Central memory CD4-positive, alpha-beta T cell (primary cell): ENCODE results near the gene SLC4A1.

ENCODE experiments used
- DNase-seq: peaks from one replicate; pipeline ENCODE4 v3.0.0; 2022

The SLC4A1 gene

DNA sequence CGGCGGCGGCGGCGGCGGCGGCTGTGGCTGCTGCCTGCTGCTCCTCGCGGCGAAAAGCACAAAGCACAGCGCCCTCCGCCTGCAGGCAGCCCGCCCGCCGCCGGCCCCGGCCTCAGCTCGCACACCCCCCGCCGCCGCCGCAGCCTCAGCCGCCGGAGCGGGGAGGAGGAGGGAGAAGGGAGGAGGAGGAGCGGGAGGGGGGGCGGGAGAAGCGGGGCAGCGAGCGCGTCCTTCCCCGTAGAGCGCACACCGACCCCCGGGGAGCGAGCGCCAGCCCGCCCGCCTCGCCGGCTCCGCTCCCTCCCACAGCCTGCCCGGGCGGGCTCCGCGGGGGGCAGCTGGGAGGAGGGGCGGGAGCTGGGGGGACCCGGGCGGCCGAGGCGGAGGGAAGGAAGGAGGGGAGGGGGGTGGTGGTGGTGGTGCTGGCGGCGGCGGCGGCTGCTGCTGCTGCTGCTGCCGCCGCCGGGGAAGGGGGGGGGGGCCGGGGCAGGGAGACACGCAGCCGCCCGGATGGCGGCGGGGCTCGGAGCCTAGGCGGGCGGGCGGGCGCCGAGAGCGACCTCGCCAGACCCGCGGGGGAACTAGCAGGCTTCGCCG lies 48.2 kb downstream of the SLC4A1 start, which contains the start of gene UBTF:
Gene UBTF, minus strand, starts transcription at position 60 of the 597 bp plus-strand sequence. CDS start 1,446 bp downstream, outside the sequence.
- DNase-seq: peak; percentile 77

DNA sequence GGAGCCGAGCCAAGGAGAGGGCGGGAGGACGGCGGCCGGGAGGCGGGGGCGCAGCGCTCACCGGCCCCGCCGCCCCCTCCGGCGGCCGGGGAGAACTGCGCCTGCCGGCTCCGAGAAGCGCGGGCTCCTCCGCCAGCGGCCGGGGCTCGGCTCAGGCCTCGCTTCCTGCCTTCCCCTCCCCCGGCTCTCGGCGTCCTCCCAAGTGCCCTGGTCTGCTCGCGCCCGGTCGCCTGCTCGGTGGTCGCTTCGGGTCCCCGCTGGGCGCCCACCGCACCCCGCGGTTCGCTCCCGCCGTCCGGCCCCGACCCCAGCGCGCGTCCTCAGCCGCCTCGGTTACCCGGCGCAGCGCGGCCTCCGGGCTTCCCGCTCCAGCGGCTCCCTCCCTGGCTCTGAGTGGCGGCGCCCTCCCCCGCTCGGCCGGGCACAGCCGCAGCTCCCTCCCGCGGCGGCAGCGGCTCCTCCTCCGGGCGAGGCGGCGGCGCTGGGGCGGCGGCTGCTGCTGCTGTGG lies 48.8 kb downstream of the SLC4A1 start:
- peak; percentile 76 for DNase-seq

DNA sequence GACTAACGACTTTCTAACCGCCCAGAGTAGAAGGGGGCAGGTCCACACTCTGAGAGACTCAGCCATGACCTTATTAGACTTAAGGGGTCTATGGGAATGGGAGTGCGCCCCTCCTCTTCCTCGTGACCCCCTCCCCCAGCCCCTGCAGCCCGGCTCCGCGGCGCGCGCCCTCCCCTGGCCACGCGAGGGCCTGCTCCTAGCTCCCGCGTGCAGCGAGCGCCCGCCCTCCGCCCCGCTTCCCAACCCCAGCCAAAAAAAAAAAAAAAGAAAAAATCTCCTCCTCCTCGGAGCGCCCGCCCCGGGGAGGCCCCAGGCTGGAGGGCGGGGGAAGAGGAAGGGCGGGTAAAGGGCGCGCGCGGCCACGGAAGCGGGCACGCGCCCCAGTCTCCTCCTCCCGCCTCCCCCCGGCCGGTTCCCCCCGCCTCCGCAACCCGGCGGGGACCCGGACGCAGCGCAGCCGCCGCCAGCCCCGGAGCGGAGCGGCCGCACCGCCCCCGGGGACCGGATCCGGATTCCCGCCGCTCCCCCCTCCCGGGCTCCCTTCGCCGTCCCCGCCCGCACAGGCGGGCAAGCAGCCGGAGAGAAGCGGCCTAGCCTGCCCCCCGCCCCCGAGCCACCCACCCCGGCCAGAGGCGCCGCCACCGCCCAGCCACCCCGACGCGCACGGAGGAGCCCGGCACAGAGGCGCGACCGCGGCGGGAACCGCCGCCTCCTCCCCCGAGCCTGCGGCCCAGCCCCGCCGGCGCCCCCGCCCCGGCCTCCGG lies 49.4 kb downstream of the SLC4A1 start:
- peak; percentile 90 for DNase-seq

DNA sequence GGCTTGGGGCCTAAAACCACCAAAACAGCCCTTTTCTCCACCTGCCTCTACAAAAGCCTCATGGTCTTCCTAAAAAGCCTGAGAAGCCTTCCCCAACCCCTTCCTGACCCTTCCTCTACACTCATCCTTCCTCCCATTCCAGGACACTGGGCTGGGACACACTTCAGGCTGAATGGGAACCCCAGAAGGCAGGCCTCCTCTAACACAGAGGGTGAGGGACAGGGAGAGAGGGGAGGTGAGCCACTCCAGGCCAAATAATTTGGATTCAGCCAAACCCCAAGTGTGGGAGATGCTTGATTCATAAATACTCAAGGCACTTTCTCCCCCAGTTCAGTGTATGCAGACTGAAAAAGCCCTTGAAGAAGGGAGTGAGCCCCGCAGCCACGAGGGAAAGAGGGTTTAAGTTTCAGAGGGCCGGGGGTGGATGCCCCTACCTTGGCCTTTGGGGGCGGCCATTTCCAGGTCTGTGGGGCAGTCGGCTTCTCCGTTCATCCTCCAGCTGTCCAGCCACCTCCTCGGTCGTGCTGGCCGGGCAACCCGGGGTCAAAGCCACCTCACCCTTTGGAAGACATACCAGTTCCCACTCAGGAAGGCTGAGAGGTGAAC lies 50.1 kb downstream of the SLC4A1 start:
- DNase-seq: no peak

DNA sequence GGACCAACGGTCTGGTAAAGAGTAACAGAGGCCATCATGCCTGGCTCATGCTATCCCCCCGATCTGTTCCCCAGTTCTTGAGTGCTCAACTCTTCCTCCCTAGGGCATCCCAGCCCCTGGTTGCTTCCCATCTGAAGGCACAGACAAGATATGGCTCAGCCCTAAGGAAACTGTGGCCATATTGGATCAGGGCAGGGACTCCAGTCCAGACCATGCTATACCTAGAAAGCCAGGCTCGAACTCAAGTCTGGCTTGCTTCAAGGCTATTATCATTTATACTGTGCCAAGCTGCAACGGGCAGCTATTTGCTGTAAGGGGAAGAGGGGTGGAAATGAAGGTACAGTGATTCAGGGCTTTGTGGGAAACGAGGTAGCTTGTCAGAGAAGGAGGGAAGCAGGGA lies 51.2 kb downstream of the SLC4A1 start:
- DNase-seq: no peak

DNA sequence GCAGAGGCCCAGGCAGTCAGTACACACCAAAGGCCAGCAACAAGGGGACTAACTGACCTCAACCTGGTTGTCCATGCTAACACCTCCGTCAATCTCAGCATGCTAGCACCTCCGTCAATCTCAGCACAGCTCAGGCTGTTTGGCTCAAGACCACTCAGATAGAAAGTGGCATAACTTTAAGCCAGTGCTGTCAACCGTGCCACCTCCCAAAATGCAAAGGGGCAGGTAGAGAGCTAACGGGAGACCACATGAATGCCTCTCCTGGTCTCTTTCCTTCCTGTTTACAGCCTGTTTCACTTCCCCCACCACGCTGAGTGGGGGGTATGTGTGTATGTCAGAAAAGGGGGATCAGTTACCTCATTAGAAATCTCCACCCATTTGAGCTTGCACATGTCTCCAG lies 51.8 kb downstream of the SLC4A1 start:
- DNase-seq: peak; percentile 56

DNA sequence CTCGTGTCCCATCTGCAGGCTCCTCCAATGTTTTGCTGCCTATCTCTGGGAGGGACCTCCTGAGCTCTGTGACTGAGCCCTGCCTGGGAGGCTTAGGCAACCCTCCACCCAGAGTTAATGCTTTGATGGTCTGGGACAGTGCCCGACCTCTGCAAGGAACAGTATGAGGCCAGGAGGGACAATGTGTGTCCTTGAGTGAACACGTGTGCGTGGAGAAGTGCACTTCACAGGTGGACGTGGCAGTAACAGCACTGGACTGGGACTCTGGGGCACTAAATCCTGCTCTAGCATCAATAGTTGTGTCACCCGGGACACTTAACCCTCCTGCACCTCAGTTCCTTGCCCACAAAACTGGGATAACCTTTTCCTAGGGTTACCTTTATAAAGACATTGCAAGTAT lies 53.0 kb downstream of the SLC4A1 start:
- no peak for DNase-seq

DNA sequence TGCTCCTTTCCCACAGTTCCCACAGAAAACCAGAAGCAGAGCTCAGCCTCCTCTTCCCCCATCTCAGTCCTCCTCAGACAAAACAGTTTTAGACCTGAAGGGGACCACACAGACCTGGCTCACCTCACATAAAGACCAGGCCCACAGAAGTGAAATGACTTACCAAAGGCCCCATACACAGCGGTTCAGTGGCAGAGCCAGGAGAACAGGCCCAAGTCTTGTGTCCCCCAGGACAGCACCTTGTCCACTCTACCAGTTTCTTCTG lies 53.8 kb downstream of the SLC4A1 start:
- no peak for DNase-seq

DNA sequence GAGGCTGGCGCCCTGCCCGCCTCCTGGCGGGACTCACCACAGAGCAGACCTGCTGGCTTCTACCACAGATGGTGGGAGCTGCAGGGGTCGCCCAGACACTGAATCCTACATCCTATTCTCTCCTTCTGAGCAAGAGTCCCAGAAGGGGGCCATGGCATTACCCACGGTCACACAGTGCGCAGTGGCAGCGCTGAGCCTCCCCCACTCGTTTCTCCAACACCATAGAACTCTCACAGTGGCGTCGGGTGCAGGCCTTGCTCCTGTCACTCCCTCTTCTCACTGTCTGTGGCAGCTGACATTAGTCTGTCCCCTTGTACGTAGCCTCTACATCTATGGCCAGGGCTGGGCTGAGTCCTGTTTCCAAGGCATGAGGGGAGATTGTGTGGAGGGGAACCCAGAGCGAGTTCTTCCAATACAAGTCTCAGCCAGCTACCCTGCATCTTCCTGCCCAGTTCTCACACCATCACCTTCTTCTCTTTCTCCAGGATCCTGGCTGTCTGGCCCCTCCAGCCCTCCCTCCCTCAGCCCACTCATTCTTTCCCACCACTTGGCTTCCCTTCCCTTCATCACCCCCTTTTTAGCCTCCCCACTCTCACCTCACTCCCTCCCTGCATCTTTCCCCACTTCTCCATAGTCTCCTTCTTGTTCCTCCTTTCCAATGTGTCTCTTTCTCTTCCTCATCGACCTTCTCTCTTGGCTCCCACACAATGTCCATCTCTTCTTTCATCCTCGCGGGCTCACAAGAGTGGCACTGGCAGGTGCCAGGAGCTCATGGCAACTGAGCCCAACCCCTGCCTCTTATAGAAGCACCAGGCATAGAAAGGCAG lies 54.3 kb downstream of the SLC4A1 start:
- no peak for DNase-seq

DNA sequence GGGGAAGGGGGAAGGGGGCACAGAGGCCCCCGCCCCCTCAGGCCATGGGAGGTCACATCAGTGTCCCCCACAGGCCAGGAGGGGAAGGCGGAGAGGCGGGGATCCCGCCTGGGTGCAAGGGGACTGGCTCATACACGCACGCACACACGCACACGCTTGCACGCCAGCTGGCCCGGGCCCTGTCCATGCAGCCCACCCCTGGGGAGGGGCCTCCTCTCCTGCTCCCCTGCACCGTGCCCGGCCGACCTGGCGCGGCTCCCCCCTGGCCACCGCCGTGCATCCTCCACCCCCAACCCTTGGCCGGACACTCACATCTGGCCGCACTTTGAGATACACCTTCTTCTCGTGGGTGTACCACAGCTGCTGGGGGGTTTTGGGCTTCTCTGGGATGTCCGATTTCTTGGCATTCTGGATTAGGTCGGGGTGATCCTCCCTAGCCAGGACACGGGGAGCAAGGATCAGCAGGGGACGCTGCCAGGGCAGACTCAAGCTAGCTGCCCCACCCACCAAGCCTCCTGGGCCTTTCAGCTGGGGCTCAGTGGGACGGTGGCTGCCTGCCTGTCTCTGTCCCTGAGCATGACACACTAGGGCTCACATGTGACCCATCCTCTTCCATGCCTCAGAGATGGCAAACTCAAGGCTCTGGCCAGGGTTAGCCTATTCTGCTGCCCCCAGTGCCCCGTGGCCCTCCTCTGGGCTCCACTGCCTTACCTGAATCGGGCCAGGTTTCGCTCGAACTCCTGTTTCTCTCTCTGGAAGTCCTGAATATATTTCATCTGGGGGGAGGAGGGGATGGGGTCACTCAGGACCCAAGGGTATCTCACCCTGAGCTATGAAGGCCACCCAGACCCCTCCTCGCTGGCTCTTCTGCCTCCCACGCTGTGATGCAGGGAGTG lies 55.2 kb downstream of the SLC4A1 start:
- DNase-seq: no peak

DNA sequence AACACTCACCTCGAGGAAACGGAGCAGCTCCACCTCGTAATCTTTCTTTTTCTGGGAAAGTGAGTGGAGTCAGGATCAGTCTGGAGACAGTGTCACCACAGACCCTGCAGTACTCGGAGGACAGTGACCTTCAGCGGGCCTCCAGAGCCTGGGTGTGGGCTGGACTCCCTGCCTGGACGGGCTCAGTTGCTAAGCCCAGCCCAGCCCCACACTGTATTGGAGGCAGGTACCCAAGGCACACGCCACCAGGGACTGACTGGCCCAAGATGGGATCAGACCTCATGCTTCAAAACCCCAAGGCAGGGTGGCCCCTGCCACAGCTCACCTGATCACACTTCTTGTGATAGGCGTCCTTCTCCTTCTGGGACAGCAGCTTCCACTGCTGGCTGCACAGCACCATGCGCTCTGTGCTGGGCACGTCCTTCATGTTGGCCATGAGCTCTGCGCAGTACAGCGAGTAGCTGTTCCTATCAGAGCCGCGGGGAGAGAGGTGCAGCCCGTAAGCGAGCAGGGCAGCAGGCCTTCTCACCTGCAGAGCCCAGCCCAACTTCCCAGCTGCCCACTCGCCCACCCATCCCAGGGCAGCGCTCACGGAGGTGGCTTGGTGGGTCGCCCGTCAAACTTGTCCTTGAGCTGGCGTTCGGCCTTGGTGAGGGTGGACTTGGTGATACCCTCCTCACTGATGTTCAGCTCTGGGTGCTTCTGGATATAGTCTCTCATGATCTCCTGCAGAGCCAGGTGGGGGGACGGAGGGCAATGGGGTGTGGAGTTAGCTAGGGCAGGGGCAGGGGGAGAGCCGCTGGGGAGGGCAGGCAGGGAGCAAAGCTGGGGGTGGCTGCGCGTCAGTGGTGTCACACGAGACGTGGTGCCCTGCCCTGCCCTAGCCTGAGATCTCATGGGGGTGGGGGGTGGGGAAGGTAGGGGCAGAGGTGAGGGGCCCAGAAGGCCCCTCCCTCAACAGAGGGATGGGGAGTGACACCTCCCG lies 56.4 kb downstream of the SLC4A1 start:
- no peak for DNase-seq

DNA sequence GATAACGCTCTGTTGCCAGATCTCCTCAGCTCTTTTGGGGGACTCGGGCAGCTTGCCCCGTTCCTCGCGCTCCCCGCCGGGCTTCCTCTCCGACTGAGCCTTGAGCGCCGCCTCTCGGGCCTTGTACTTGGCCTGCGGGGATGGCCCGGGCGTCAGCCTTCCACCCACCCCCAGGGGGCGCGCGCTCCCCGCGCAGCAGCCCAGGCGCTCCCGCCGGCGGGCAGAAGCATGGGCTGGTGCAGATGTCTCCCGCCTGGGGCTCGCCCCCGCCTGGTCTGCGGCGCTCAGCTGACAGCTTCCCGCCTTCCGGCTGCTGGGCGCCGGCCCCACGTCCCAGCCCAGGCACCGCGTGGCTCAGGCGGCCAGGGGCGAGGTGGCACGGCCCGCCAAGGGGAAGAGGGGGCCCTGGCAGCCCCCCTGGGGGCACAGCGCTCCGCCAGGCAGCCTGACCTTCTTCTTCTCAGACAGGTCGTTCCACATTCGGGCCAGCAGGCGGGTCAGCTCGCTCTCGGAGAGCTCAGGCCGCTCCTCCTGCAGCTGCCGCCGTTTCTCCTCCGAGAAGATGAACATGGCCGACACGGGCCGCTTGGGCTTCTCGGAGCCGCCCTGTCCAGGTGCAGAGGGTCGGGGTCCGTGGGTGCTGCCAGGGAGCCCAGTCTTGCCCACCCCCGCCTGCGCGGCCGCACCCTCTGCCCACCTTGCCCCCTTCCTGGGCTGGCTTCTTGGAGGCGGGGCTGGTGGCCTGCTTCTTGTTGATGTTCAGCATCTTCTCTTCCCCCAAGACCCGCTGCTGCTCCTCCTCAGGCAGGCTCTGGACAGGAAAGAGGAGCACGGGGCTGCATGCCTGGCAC lies 57.4 kb downstream of the SLC4A1 start:
- DNase-seq: peak; percentile 91

DNA sequence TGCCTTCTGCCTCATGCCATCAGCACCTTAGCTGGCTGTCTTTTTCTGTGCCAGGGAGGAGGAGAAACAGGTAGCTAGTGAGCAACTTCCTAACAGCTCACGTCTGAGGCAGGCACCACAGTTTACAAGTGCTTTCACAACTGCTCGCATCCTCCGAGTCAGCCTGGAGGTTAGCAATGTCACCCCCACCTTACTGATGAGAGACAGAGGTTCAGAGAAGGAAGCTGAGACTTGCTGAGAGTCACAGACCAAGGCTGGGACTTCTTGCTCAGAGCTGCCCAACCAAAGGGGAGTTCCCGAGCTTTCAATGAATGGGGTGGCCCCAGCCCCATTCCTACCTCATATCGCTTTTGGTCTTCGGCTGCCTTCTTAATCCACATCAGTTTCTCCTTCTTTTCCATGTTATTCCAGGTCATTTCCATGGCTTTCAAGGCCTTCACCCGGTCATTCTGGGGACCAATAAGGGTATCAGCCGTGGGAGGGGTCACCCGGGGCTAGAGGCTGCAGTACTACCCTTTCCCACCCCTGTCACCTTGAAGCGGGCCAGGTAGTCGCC lies 58.1 kb downstream of the SLC4A1 start:
- no peak for DNase-seq

DNA sequence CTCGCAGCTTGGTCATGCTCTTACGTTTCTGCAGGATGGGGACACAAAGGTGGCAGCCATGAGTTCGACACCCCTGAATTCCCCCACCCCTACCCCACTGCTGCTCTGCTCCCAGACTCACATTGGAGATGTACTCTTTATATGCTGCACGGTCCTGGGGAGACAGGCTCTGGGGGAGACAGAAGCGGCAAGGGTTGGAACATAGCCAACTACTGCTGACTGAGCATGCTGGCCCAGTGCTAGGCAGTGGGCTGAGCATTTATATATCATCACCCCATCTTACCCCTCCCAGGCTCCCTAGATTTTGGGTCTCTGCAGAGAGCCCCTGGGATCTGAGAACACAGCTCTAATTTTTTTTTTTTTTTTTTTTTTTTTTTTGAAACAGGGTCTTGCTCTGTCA lies 60.2 kb downstream of the SLC4A1 start:
- no peak for DNase-seq

DNA sequence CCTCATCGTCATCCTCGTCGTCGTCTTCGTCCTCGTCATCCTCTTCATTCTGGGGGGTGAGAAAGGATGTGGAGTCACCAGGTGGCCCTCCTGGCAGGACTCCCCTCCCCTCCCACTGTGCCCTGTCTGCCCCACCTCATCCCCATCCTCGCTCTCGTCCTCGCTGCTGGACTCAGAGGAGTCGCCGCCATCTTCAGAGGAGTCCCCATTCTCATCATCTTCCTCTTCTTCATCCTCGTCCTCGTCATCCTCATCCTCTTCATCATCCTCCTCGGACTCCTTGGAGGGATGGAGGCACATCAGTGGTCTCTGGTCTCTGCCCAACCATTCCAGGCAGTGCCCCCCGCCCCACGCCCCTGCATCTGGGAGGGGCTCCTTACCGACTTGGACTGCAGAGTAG lies 60.6 kb downstream of the SLC4A1 start:
- DNase-seq: no peak

DNA sequence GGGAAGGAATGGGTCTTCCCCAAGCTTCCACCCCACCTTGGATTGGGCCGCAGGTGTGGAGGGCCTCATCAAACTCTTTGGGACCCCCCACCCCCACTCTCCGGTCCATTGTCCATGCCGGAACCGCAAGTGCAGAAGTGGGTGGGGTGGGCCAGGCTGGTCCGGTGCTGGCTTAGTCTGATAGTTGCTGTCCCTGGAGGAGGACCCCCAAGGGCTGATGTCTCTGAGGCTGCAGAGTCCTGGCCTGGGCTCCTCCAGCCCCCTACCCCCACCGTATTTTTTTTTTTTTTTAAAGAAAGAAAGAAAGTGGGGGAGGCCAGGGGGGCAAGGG lies 61.1 kb downstream of the SLC4A1 start:
- DNase-seq: no peak

DNA sequence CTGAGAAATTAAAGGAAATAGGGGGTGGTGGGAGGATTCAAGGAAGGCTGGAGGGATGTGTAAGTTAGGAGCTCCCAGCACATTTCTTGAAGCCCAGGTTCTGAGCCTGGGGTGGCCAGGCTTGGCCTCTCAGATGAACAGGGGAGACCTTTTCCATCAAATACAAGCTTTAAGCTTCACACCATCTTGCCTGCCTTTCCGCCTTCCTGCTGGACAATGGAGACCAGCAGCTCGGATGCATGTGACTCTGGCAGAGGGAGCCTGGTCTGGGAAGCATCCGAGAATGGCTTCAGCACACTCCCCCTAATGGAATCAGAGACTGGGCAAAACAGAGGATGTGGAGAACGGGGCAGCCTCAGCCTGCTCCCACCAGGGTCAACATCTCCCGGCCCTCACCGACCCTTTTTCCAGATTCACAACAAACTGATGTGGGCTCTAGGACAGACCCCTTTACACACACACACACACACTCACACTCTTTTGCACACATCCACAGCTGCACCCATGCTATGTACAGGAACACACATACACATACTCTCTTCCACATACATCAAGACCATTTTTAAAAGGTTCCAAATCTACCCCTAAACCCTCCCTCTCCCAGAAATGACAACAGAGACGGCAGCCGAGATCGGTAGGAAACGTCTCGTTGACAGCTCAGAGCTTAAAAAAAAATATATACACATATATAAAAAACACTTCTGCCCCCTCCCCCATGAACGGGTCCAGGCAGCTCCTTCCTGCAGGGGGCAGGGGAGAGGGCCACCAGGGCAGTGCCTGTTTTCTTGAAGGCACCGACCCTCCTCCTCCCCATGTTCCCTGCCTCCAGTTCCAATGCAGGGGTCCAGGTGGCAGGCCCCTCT lies 61.7 kb downstream of the SLC4A1 start:
- no peak for DNase-seq

DNA sequence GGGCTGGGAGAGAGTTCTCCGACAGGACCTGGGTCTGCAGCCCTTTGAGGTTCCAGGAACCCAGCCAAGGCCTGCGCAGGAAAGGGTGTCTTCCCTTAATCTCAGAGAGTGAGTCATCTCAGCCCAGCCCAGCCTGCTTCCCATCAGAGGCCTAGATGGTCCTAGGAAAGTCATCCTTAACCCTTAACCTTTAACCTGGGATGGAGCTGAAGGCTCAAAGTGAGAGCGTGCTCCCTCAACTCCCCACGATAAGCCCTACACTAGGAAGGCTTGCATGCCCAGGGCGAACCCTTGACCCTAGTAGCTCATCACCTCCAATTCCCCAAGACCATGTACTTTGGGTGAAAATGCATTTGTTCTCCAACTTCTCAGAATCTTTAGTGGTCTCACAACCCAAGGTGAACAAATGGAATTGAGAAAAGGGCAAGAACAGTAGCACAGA lies 63.5 kb downstream of the SLC4A1 start:
- no peak for DNase-seq
